DMS 273 (cell line): ENCODE measurements around the gene RIT2.
"Not testable (repeated sequence)": the region's sequence is repeated elsewhere in the genome, so short reads cannot be mapped to it uniquely, and the experiment has no call there.

Experiments used
- DNase-seq: peaks from one replicate; lab custom pipeline; 2025; ENCODE audit not compliant: unreplicated experiment; lab: John Stamatoyannopoulos, UW

The RIT2 gene

GRCh38 chr18:42778445-42779042 is 336.9 kb downstream of the RIT2 start:
- DNase-seq: no peak

- DNase-seq: no peak
Measured at GRCh38 chr18:42778024-42778423, 337.5 kb downstream of the RIT2 start.

GRCh38 chr18:42773870-42774269 is 341.6 kb downstream of the RIT2 start:
- no peak for DNase-seq

GRCh38 chr18:42771936-42772335 is 343.5 kb downstream of the RIT2 start:
- DNase-seq: no peak

- DNase-seq: no peak
Measured at GRCh38 chr18:42765302-42765701, 350.2 kb downstream of the RIT2 start.

- DNase-seq: no peak
Measured at GRCh38 chr18:42760290-42760689, 355.2 kb downstream of the RIT2 start.

- DNase-seq: no peak
Measured at GRCh38 chr18:42758852-42759251, 356.6 kb downstream of the RIT2 start.

- no peak for DNase-seq
Measured at GRCh38 chr18:42756214-42756613, 359.3 kb downstream of the RIT2 start.

- no peak for DNase-seq
Measured at GRCh38 chr18:42752916-42753315, 362.6 kb downstream of the RIT2 start.

GRCh38 chr18:42746794-42747193 is 368.7 kb downstream of the RIT2 start:
- DNase-seq: no peak

GRCh38 chr18:42745931-42746330 is 369.6 kb downstream of the RIT2 start:
- no peak for DNase-seq

GRCh38 chr18:42745171-42745570 is 370.3 kb downstream of the RIT2 start:
- no peak for DNase-seq

GRCh38 chr18:42743373-42744138 is 371.9 kb downstream of the RIT2 start:
- DNase-seq: no peak

GRCh38 chr18:42742969-42743368 is 372.5 kb downstream of the RIT2 start:
- DNase-seq: no peak

GRCh38 chr18:42742474-42742873 is 373.0 kb downstream of the RIT2 start:
- no peak for DNase-seq

GRCh38 chr18:42741805-42742347 is 373.6 kb downstream of the RIT2 start:
- DNase-seq: not testable (repeated sequence)

- not testable (repeated sequence) for DNase-seq
Measured at GRCh38 chr18:42741299-42741698, 374.2 kb downstream of the RIT2 start.

GRCh38 chr18:42736074-42736473 is 379.4 kb downstream of the RIT2 start:
- DNase-seq: no peak

- no peak for DNase-seq
Measured at GRCh38 chr18:42734520-42734919, 381.0 kb downstream of the RIT2 start.

GRCh38 chr18:42730272-42730671 is 385.2 kb downstream of the RIT2 start:
- DNase-seq: peak; percentile 1

GRCh38 chr18:42719221-42719620 is 396.3 kb downstream of the RIT2 start:
- no peak for DNase-seq

- no peak for DNase-seq
Measured at GRCh38 chr18:42712065-42712464, 403.4 kb downstream of the RIT2 start.
